K562 (cell line): ENCODE measurements around the gene ELF5. TPM values are rescaled to one million over a fixed set of nuclear protein-coding genes. Genes with fewer than 3 reads are reported as not detected.

Source experiments
- CREB1 ChIP-seq, 2 experiments: sonication (generic) in 1 of 2; formaldehyde crosslinking in 1 of 2; IDR thresholded peaks; 2 replicates each; pipeline versions ENCODE4 v1.6.1 to v1.8.0; 2012 to 2022; ENCODE audit warnings: inconsistent platforms in 1 of 2, mild to moderate bottlenecking in 1 of 2, missing genetic modification reagents in 1 of 2, moderate library complexity in 1 of 2
- GTF2A2 ChIP-seq: IDR thresholded peaks from 2 replicates; pipeline ENCODE4 v1.6.1; 2016; ENCODE audit warnings: mild to moderate bottlenecking, missing genetic modification characterization, missing compliant biosample characterization
- RBM15 ChIP-seq: fragments of 200-400 bp; formaldehyde crosslinking; IDR thresholded peaks from 2 replicates; pipeline ENCODE4 v1.6.1; 2018; ENCODE audit warnings: mild to moderate bottlenecking, low read length, moderate library complexity; ENCODE audit not compliant: insufficient read depth
- RERE ChIP-seq: sonication (generic); formaldehyde crosslinking; IDR thresholded peaks from 2 replicates; pipeline ENCODE4 v1.8.0; 2023; ENCODE audit warnings: missing genetic modification reagents, mild to moderate bottlenecking, borderline replicate concordance
- SMAD4 ChIP-seq: fragments of 250-450 bp; sonication (Bioruptor Pico); conservative IDR thresholded peaks from 2 replicates; pipeline ENCODE4 v1.8.0; 2021; ENCODE audit warnings: inconsistent platforms, mild to moderate bottlenecking, moderate library complexity
- ZNF224 ChIP-seq: sonication (generic); formaldehyde crosslinking; IDR thresholded peaks from 2 replicates; pipeline ENCODE4 v1.8.0; 2022; ENCODE audit warnings: mild to moderate bottlenecking, missing genetic modification reagents
- polyA plus RNA-seq, 8 experiments: library from polyadenylated mRNA; depleted of rRNA in 4 of 8; stranded (reverse) in 5 of 8; unstranded in 3 of 8; fragments of >200 nt; fragmentation: Nextera tagmentation in 2 of 8; fragmentation: Illumina TruSeq in 1 of 8; extraction: Ambion mirVana in 2 of 8; extraction: Trizol in 1 of 8; gene quantifications; 2 replicates each; pipeline versions ENCODE4 v1.2.1 to v1.2.3, GENCODE V29; 2011 to 2014; ENCODE audit warnings: inconsistent platforms in 1 of 8, missing spikeins in 1 of 8
- total RNA-seq, 7 experiments: library from RNA; depleted of rRNA in 6 of 7; stranded (reverse); fragments of >200 nt in 6 of 7; fragmentation: Illumina TruSeq in 2 of 7; extraction: Trizol in 2 of 7; gene quantifications; 2 replicates each; pipeline versions ENCODE4 v1.2.1 to v1.2.3, GENCODE V29; 2011 to 2021; ENCODE audit warnings: low replicate concordance in 1 of 7
- TF ChIP-seq, protein P1 (sequence below): fragments of 200-600 bp; sonication (generic); IDR thresholded peaks from one replicate; pipeline ENCODE4 v1.6.1; 2012; ENCODE audit warnings: mild to moderate bottlenecking, low read depth, low read length, inconsistent platforms

The ELF5 gene
- total and polyA plus RNA-seq, 9 of the 15 experiments (the other 6 are each of a cell fraction or from before 2014, with no cell fraction given) = not detected

GRCh38 chr11:34438529-34439507 is 74.8 kb downstream of the ELF5 start, which contains the start of gene CAT (continued):
- TF ChIP-seq, protein P1, sequence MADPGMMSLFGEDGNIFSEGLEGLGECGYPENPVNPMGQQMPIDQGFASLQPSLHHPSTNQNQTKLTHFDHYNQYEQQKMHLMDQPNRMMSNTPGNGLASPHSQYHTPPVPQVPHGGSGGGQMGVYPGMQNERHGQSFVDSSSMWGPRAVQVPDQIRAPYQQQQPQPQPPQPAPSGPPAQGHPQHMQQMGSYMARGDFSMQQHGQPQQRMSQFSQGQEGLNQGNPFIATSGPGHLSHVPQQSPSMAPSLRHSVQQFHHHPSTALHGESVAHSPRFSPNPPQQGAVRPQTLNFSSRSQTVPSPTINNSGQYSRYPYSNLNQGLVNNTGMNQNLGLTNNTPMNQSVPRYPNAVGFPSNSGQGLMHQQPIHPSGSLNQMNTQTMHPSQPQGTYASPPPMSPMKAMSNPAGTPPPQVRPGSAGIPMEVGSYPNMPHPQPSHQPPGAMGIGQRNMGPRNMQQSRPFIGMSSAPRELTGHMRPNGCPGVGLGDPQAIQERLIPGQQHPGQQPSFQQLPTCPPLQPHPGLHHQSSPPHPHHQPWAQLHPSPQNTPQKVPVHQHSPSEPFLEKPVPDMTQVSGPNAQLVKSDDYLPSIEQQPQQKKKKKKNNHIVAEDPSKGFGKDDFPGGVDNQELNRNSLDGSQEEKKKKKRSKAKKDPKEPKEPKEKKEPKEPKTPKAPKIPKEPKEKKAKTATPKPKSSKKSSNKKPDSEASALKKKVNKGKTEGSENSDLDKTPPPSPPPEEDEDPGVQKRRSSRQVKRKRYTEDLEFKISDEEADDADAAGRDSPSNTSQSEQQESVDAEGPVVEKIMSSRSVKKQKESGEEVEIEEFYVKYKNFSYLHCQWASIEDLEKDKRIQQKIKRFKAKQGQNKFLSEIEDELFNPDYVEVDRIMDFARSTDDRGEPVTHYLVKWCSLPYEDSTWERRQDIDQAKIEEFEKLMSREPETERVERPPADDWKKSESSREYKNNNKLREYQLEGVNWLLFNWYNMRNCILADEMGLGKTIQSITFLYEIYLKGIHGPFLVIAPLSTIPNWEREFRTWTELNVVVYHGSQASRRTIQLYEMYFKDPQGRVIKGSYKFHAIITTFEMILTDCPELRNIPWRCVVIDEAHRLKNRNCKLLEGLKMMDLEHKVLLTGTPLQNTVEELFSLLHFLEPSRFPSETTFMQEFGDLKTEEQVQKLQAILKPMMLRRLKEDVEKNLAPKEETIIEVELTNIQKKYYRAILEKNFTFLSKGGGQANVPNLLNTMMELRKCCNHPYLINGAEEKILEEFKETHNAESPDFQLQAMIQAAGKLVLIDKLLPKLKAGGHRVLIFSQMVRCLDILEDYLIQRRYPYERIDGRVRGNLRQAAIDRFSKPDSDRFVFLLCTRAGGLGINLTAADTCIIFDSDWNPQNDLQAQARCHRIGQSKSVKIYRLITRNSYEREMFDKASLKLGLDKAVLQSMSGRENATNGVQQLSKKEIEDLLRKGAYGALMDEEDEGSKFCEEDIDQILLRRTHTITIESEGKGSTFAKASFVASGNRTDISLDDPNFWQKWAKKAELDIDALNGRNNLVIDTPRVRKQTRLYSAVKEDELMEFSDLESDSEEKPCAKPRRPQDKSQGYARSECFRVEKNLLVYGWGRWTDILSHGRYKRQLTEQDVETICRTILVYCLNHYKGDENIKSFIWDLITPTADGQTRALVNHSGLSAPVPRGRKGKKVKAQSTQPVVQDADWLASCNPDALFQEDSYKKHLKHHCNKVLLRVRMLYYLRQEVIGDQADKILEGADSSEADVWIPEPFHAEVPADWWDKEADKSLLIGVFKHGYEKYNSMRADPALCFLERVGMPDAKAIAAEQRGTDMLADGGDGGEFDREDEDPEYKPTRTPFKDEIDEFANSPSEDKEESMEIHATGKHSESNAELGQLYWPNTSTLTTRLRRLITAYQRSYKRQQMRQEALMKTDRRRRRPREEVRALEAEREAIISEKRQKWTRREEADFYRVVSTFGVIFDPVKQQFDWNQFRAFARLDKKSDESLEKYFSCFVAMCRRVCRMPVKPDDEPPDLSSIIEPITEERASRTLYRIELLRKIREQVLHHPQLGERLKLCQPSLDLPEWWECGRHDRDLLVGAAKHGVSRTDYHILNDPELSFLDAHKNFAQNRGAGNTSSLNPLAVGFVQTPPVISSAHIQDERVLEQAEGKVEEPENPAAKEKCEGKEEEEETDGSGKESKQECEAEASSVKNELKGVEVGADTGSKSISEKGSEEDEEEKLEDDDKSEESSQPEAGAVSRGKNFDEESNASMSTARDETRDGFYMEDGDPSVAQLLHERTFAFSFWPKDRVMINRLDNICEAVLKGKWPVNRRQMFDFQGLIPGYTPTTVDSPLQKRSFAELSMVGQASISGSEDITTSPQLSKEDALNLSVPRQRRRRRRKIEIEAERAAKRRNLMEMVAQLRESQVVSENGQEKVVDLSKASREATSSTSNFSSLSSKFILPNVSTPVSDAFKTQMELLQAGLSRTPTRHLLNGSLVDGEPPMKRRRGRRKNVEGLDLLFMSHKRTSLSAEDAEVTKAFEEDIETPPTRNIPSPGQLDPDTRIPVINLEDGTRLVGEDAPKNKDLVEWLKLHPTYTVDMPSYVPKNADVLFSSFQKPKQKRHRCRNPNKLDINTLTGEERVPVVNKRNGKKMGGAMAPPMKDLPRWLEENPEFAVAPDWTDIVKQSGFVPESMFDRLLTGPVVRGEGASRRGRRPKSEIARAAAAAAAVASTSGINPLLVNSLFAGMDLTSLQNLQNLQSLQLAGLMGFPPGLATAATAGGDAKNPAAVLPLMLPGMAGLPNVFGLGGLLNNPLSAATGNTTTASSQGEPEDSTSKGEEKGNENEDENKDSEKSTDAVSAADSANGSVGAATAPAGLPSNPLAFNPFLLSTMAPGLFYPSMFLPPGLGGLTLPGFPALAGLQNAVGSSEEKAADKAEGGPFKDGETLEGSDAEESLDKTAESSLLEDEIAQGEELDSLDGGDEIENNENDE = no peak
- TF ChIP-seq ZNF224 (CRISPR knock-in tag) = no peak
- TF ChIP-seq GTF2A2 = no peak
- peak; percentile 97 for TF ChIP-seq SMAD4 (CRISPR knock-in tag)
- TF ChIP-seq CREB1 (IDR thresholded peaks at IDR 0.05) = no peak
- 0 out of 2 replicates have a peak, but pooled peaks have one; percentile 36 for TF ChIP-seq CREB1 (CRISPR knock-in tag; IDR thresholded peaks at IDR 0.05)
- TF ChIP-seq RBM15 = no peak
- no peak for TF ChIP-seq RERE (CRISPR knock-in tag)
